ENCODE results near the gene RUSF1. TPM values are rescaled to one million over a fixed set of nuclear protein-coding genes. Genes with fewer than 3 reads are reported as not detected.

Gene RUSF1
- total and polyA plus RNA-seq, 9 of the 15 experiments (the other 6 are each of a cell fraction or from before 2014, with no cell fraction given), result 0.80 to 52.8 (median 27.6) TPM

DNA sequence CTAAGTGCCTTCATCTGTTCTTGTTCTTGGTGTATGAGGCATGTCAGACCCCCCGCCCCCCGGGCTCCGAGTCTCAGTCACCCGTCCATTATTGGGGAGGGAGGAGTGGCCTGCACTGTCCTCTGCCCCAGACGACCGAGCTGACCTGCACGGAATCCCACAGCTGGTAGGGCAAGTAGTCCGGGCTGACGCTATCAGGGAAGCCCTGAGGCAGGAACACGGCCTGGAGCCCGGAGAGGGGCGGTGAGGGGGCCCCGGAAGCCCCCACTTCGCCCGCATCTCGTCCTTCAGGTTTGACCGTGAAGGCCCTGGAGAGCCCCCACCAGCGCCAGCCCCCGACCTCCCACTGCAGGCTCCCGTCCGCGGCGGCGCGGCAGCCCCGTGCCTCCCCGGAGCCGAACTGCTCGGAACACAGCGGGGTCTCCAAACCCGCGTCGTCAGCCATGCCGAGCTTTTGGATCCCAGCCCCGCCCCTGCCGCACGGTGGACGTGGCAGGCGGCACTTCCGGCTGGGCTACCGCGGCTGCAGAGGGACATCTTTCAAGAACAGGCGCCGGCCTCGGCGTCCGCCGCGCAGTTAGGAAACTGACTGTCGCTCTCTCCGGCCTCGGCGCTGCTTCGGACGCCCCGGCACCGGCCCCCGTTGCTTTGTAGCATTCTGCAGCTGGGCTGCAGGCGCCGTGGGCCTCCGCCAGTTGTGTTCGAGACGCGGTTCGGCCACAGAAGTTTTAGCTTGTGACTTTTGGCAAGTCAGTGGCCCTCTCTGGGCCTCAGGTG is at the start of gene RUSF1 (continued):
- TF ChIP-seq, protein P1, sequence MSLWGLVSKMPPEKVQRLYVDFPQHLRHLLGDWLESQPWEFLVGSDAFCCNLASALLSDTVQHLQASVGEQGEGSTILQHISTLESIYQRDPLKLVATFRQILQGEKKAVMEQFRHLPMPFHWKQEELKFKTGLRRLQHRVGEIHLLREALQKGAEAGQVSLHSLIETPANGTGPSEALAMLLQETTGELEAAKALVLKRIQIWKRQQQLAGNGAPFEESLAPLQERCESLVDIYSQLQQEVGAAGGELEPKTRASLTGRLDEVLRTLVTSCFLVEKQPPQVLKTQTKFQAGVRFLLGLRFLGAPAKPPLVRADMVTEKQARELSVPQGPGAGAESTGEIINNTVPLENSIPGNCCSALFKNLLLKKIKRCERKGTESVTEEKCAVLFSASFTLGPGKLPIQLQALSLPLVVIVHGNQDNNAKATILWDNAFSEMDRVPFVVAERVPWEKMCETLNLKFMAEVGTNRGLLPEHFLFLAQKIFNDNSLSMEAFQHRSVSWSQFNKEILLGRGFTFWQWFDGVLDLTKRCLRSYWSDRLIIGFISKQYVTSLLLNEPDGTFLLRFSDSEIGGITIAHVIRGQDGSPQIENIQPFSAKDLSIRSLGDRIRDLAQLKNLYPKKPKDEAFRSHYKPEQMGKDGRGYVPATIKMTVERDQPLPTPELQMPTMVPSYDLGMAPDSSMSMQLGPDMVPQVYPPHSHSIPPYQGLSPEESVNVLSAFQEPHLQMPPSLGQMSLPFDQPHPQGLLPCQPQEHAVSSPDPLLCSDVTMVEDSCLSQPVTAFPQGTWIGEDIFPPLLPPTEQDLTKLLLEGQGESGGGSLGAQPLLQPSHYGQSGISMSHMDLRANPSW (CRISPR knock-in tag; IDR thresholded peaks at IDR 0.05), result no peak
- TF ChIP-seq TEAD1 (CRISPR knock-in tag; IDR thresholded peaks at IDR 0.05) (no peak), KLF10 (CRISPR knock-in tag; IDR thresholded peaks at IDR 0.05) (no peak), ZNF324 (CRISPR knock-in tag; IDR thresholded peaks at IDR 0.05) (no peak), NR2C2 (CRISPR knock-in tag; IDR thresholded peaks at IDR 0.05) (no peak), NR2C2 (tag; IDR thresholded peaks at IDR 0.05) (peak; percentile 51; the same call in 1 of the 2 replicates), SMARCE1 (IDR thresholded peaks at IDR 0.05) (no peak), HES1 (IDR thresholded peaks at IDR 0.05; ENCODE audit: low read depth) (no peak), ZNF445 (CRISPR knock-in tag; IDR thresholded peaks at IDR 0.05; ENCODE audit: low read depth) (no peak), BCOR (IDR thresholded peaks at IDR 0.05) (peak; percentile 38; the same call in 1 of the 2 replicates), ZBTB7A (IDR thresholded peaks at IDR 0.05; ENCODE audit: borderline replicate concordance, control insufficient read depth, low read depth, low read length) (peak; percentile 89), ARID1B (IDR thresholded peaks at IDR 0.05) (peak; percentile 13; the same call in 1 of the 2 replicates), PHF20 (IDR thresholded peaks at IDR 0.05; ENCODE audit: partially characterized antibody) (peak; percentile 57), SAFB2 (IDR thresholded peaks at IDR 0.05; ENCODE audit: borderline replicate concordance, low read depth, low read length, severe bottlenecking) (no peak), TEAD2 (tag; IDR thresholded peaks at IDR 0.05) (no peak), ZNF165 (CRISPR knock-in tag; IDR thresholded peaks at IDR 0.05; ENCODE audit: borderline replicate concordance) (no peak), PTTG1 (tag; IDR thresholded peaks at IDR 0.05; ENCODE audit: low read depth) (no peak), ARID3A (IDR thresholded peaks at IDR 0.05; ENCODE audit: borderline replicate concordance, low read depth, low read length) (no peak), ZNF212 (CRISPR knock-in tag; IDR thresholded peaks at IDR 0.05) (no peak), NFE2 (IDR thresholded peaks at IDR 0.05; ENCODE audit: low read depth) (0 out of 2 replicates have a peak, but pooled peaks have one; percentile 11), MAZ (CRISPR knock-in tag; conservative IDR thresholded peaks at IDR 0.05 in 1 of 2, IDR thresholded peaks at IDR 0.05 in 1 of 2) (peak; percentile 87 to 89), RFX1 (IDR thresholded peaks at IDR 0.05) (no peak), MIER1 (IDR thresholded peaks at IDR 0.05; ENCODE audit: low read depth) (no peak), MTF1 (CRISPR knock-in tag; IDR thresholded peaks at IDR 0.05; ENCODE audit: borderline replicate concordance) (no peak)

Data from K562 (cell line).